Psoas muscle (tissue), 8 donors: Measurements from ENCODE around the gene NXPH2. TPM values are rescaled to one million over a fixed set of nuclear protein-coding genes. Genes with fewer than 3 reads are reported as not detected.

ENCODE experiments used
- ATAC-seq, 4 donors: fragments of 200-7000 bp; cut with Tn5 transposase; one replicate each; pipeline ENCODE4 v1.9.1; 2020; ENCODE audit warnings: moderate library complexity in 3 of 4, mild to moderate bottlenecking in 2 of 4
- DNase-seq, 2 donors: peaks; one replicate each; pipeline ENCODE4 v3.0.0-alpha.2; 2020
- H3K27ac ChIP-seq: fragments of 200-600 bp; one replicate; pipeline ENCODE4 v1.8.0; 2022
- H3K27me3 ChIP-seq, 3 donors: fragments of 200-600 bp in 1 of 3; one replicate each; pipeline versions ENCODE4 v1.6.1 to v1.8.0; 2013 to 2022; ENCODE audit warnings: low read length in 2 of 3, mild to moderate bottlenecking in 2 of 3, moderate library complexity in 1 of 3; ENCODE audit not compliant: insufficient read depth in 3 of 3
- H3K36me3 ChIP-seq, 2 donors: fragments of 200-600 bp in 1 of 2; one replicate each; pipeline versions ENCODE4 v1.6.1 to v1.8.0; 2013 to 2022; ENCODE audit warnings: low read depth in 1 of 2, mild to moderate bottlenecking in 1 of 2, moderate library complexity in 1 of 2; ENCODE audit not compliant: insufficient read depth in 1 of 2
- H3K4me1 ChIP-seq: fragments of 200-600 bp; one replicate; pipeline ENCODE4 v1.8.0; 2022
- H3K4me3 ChIP-seq: fragments of 200-600 bp; one replicate; pipeline ENCODE4 v1.8.0; 2022; ENCODE audit warnings: mild to moderate bottlenecking
- H3K9me3 ChIP-seq: fragments of 200-600 bp; one replicate; pipeline ENCODE4 v1.8.0; 2022
- CTCF ChIP-seq: fragments of 200-600 bp; IDR thresholded peaks from one replicate; pipeline ENCODE4 v1.8.0; 2022; ENCODE audit warnings: antibody characterized with exemption
- WGBS, 3 donors: extraction: QIAGEN DNeasy Blood & Tissue Kit; methylation state at CpG; one replicate each; pipeline versions ENCODE4 v1.1.6 to v1.1.7; 2013; 5-methylcytosine and 5-hydroxymethylcytosine counted together
- intact Hi-C, 2 donors: fragments of 100-400 bp; cut with DNase I; formaldehyde crosslinking; loops; one replicate each; pipeline versions ENCODE4 v1.11.0 to v1.14.2; 2022
- polyA plus RNA-seq, 3 donors: library from polyadenylated mRNA; stranded (reverse); fragments of 200-250 nt; gene quantifications; one replicate each; pipeline ENCODE4 v1.2.3, GENCODE V29; 2013
- total RNA-seq, 4 donors: library from RNA; stranded (reverse); fragmentation: NEBNext Ultra II Directional in 2 of 4; extraction: Animal tissue kit (Norgen Biotek cat#: 25700) in 2 of 4; gene quantifications; one replicate each; pipeline versions ENCODE4 v1.2.1 to v1.2.4, GENCODE V29; 2021 to 2023
- donor health status: healthy with polysubstance abuse.
- donor health status: DM: no; HTN: no; CAD: no; lungs with moderate emphysema.
- donor health status: Bipolar disorder and iron deficiency.
- donor health status: healthy.
- donor health status: DM: yes; HTN: yes; CAD: no.
- donor health status: DM: no; HTN: no; CAD: no.
- donor health status: DM: no; HTN: no; CAD: no.
- donor health status: DM: yes; HTN: yes; CAD: no.

The NXPH2 gene
- total and polyA plus RNA-seq, 7 donors = 0.14 TPM; not detected in 6

DNA sequence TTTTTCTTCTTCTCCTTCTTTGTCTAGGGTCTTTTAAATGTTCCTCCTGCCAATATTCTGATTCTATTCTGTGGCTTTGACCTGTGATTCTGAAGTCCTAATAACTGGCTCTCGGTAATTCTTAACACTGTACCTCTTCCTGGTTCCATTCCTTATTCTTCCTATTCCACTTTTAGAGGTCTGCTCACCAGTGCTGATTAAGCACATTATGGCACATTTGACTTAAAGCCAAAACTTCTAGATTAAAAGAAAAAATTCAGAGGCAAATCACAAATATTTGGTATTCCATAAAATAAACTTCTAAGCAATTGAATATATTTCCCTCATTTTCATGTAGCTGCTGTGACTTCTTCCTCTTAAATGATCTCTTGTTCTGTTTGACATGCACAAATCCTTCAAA is 47.5 kb downstream of the NXPH2 start:
- no peak overlapping the region for H3K27ac ChIP-seq
- no peak for TF ChIP-seq CTCF
- intact Hi-C loops = no loop called here
- no peaks in the 10 kb centered on the region for H3K36me3 ChIP-seq
- peaks cover 9% of the 10 kb centered on the region for H3K9me3 ChIP-seq
- H3K4me3 ChIP-seq = no peak overlapping the region
- no peaks in the 10 kb centered on the region for H3K4me1 ChIP-seq
- H3K27me3 ChIP-seq = no peaks in the 10 kb centered on the region
- DNase-seq (no peak), ATAC-seq (no peak)
- WGBS, 3 donors = 81 to 91% (median 89%) methylated on average over 1 of the region's 1 CpG

DNA sequence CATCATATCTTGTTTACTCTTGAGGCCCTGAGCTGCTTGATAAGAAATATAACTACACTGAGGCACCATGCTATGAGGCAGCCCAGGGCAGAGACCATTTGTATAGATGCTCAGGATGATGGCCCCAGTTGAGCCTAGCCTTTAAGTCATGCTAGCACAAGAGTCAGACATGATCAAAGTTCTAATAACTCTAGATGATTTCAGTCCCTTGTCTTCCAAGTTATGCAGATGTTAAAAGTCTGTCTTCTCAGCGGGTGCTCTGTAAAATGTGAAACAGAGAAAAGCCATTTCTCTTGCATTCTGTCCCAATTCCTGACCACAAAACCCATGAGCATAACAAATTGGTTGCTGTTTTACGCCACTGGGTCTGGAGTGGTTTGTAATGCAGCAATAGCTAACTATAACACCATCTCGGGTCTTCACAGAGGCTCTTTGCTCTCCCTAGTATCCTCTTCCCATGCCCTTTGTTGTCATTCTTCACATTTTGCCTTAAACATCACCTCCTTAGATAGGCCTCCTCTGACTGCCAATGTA is 49.6 kb downstream of the NXPH2 start:
- intact Hi-C loops = no loop called here
- ATAC-seq = no peak

DNA sequence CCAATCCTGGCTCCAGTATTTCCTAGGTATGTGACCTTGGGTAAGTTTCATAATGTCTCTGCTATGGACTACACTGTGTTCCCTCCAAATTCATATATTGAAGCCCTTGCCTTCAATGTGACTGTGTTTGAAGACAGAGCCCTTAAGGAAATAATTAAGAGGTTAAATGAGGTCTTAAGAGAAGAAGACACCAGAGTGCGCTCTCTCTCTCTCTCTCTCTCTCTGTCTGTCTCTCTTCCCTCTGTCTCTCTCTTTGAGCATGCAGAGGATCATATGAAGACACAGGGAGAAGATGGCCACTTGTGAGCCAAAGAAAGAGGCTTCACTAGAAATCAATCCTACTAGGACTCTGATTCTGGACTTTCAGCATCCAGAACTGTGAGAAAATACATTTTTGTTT is 52.2 kb downstream of the NXPH2 start:
- TF ChIP-seq CTCF = no peak
- H3K36me3 ChIP-seq = no peaks in the 10 kb centered on the region
- H3K4me1 ChIP-seq = no peaks in the 10 kb centered on the region
- no peak for DNase-seq
- ATAC-seq = no peak
- intact Hi-C loops = no loop called here
- H3K27ac ChIP-seq = no peak overlapping the region
- WGBS, 3 donors = 88 to 96% (median 90%) methylated on average over 1 of the region's 1 CpG
- no peaks in the 10 kb centered on the region for H3K27me3 ChIP-seq
- H3K9me3 ChIP-seq = no peaks in the 10 kb centered on the region
- no peak overlapping the region for H3K4me3 ChIP-seq

More for the DNA sequence above, 49.6 kb downstream of the NXPH2 start:
- no peak for DNase-seq
- no peaks in the 10 kb centered on the region for H3K27me3 ChIP-seq
- no peaks in the 10 kb centered on the region for H3K9me3 ChIP-seq
- no peak overlapping the region for H3K4me3 ChIP-seq
- no peaks in the 10 kb centered on the region for H3K36me3 ChIP-seq
- H3K4me1 ChIP-seq = no peaks in the 10 kb centered on the region
- 60 to 81% (median 60%) methylated on average over 3 of the region's 3 CpGs for WGBS, 3 donors
- H3K27ac ChIP-seq = no peak overlapping the region
- TF ChIP-seq CTCF = no peak

DNA sequence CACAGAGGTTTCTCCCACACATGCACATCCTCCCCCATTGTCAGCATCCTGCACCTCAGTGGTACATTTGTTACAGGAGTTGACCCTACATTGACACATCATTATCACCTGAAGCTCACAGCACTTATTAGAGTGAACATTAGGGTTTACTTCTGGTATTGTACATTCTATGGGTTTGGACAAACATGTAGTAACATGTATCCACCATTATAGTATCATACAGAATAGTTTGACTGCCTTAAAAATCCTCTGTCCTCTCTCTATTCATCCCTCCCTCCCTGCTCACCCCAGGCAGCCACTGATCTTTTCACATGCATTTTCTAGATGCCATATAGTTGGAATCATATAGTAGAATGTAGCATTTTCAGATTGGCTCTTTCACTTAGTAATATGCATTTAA is 53.5 kb downstream of the NXPH2 start:
- no peak overlapping the region for H3K4me3 ChIP-seq
- H3K27me3 ChIP-seq = no peaks in the 10 kb centered on the region
- DNase-seq (no peak), ATAC-seq (no peak)
- no peak overlapping the region for H3K27ac ChIP-seq
- H3K4me1 ChIP-seq = no peaks in the 10 kb centered on the region
- no peak for TF ChIP-seq CTCF
- no peaks in the 10 kb centered on the region for H3K9me3 ChIP-seq
- no peaks in the 10 kb centered on the region for H3K36me3 ChIP-seq
- intact Hi-C loops = no loop called here

- Histone ChIP-seq H3K36me3 (no peaks in the 10 kb centered on the region), H3K4me1 (no peaks in the 10 kb centered on the region), H3K27me3 (no peaks in the 10 kb centered on the region), H3K4me3 (no peak overlapping the region), H3K9me3 (no peaks in the 10 kb centered on the region), H3K27ac (no peak overlapping the region)
- intact Hi-C loops = no loop called here
- no peak for TF ChIP-seq CTCF
- DNase-seq = no peak
- no peak for ATAC-seq
- WGBS, 3 donors = 87 to 91% (median 90%) methylated on average over 2 of the region's 2 CpGs
Measured at GRCh38 chr2:138724729-138725459, 55.3 kb downstream of the NXPH2 start.
